HepG2 (cell line): ENCODE results near the gene PSORS1C1. TPM values are rescaled to one million over a fixed set of nuclear protein-coding genes. Genes with fewer than 3 reads are reported as not detected.

ENCODE experiments used
- ATAC-seq: fragments of 200-7000 bp; cut with Tn5 transposase; 3 replicates; pipeline ENCODE4 v1.9.1; 2020; ENCODE audit warnings: mild to moderate bottlenecking, moderate library complexity
- BruUV-seq: library from RNA; stranded (reverse); fragments of 400-500 nt; replicated peaks from 2 replicates; lab custom pipeline; 2021; lab: Mats Ljungman, UMichigan
- CTCF ChIA-PET: fragments of 300-600 bp; formaldehyde crosslinking; extraction: SDS; loops from one replicate; lab custom pipeline; 2021; ENCODE audit warnings: low total read pairs, inconsistent platforms, low intra/inter-chr PET ratio; lab: Yijun Ruan, JAX
- POLR2A ChIA-PET: fragments of 350-600 bp; sonication (Branson Sonifier 250); formaldehyde crosslinking; loops from one replicate; lab custom pipeline; 2020; ENCODE audit warnings: antibody characterized with exemption, inconsistent platforms; lab: Yijun Ruan, JAX
- DNase-seq: peaks from one replicate; pipeline ENCODE4 v3.0.0-alpha.2; 2015; ENCODE audit warnings: low spot score
- FAIRE-seq: peaks from 3 replicates; lab custom pipeline; 2011; peaks lifted over from hg19 to GRCh38; lab: Jason Lieb, UNC
- H2AFZ ChIP-seq: one replicate; pipeline ENCODE4 v1.6.1; 2011; ENCODE audit warnings: low read length, inconsistent platforms
- H3K27ac ChIP-seq: fragments of 300-600 bp; 3 replicates; pipeline ENCODE4 v1.8.0; 2011; ENCODE audit warnings: mixed run types, mild to moderate bottlenecking, mixed read lengths, low read length, inconsistent platforms; ENCODE audit not compliant: insufficient read depth; ENCODE audit errors: extremely low read length
- H3K27me3 ChIP-seq, 2 experiments: fragments of 200-600 bp in 1 of 2; 2 replicates in 1 of 2; 3 replicates in 1 of 2; pipeline versions ENCODE4 v1.6.0 to v1.8.0; 2011; ENCODE audit warnings: low read length in 2 of 2, mild to moderate bottlenecking in 2 of 2, moderate library complexity in 2 of 2, inconsistent platforms in 1 of 2; ENCODE audit not compliant: insufficient read depth in 2 of 2, control insufficient read depth in 1 of 2
- H3K36me3 ChIP-seq, 2 experiments: fragments of 200-600 bp in 1 of 2; replicated peaks in 1 of 2; 2 replicates in 1 of 2; 3 replicates in 1 of 2; pipeline versions ENCODE4 v1.5.1 to v1.8.0; 2011; ENCODE audit warnings: low read length in 2 of 2, inconsistent platforms in 1 of 2; ENCODE audit not compliant: insufficient read depth in 2 of 2, control insufficient read depth in 1 of 2
- H3K4me1 ChIP-seq: 2 replicates; pipeline ENCODE4 v1.5.1; 2012; ENCODE audit warnings: low read length, inconsistent platforms; ENCODE audit not compliant: insufficient read depth
- H3K4me2 ChIP-seq: 2 replicates; pipeline ENCODE4 v1.6.0; 2011; ENCODE audit warnings: low read depth, low read length, inconsistent platforms
- H3K4me3 ChIP-seq, 3 experiments: fragments of 200-600 bp in 1 of 3; sonication (generic), shearing (Covaris generic) in 1 of 3; replicated peaks in 1 of 3; 2 replicates each; pipeline ENCODE4 v1.5.1; 2011 to 2016; ENCODE audit warnings: low read length in 3 of 3, inconsistent platforms in 2 of 3, low read depth in 2 of 3, mild to moderate bottlenecking in 2 of 3, control low read depth in 1 of 3, mixed read lengths in 1 of 3; ENCODE audit not compliant: insufficient read depth in 1 of 3
- H3K79me2 ChIP-seq: one replicate; pipeline ENCODE4 v1.6.1; 2011; ENCODE audit warnings: low read length, inconsistent platforms; ENCODE audit not compliant: insufficient read depth
- H3K9ac ChIP-seq: 2 replicates; pipeline ENCODE4 v1.6.0; 2011; ENCODE audit warnings: mild to moderate bottlenecking, low read depth, low read length, inconsistent platforms; ENCODE audit not compliant: insufficient read depth
- H3K9me3 ChIP-seq: 2 replicates; pipeline ENCODE4 v1.5.1; 2012; ENCODE audit warnings: mild to moderate bottlenecking, low read length
- H4K20me1 ChIP-seq: 2 replicates; pipeline ENCODE4 v1.6.0; 2011; ENCODE audit warnings: inconsistent platforms, mild to moderate bottlenecking, low read length, moderate library complexity; ENCODE audit not compliant: insufficient read depth
- JUNB ChIP-seq: sonication (generic); formaldehyde crosslinking; IDR thresholded peaks from 2 replicates; pipeline ENCODE4 v1.8.0; 2022; ENCODE audit warnings: missing genetic modification reagents, mild to moderate bottlenecking, borderline replicate concordance
- KDM5A ChIP-seq: fragments of 200-600 bp; sonication (generic); IDR thresholded peaks from 2 replicates; pipeline ENCODE4 v1.7.0; 2018; ENCODE audit warnings: antibody characterized with exemption, mild to moderate bottlenecking, low read length, borderline replicate concordance
- MAFG ChIP-seq: sonication (generic); formaldehyde crosslinking; IDR thresholded peaks from 2 replicates; pipeline ENCODE4 v1.5.1; 2020; ENCODE audit warnings: mild to moderate bottlenecking, missing genetic modification reagents
- MTA3 ChIP-seq: sonication (generic); formaldehyde crosslinking; IDR thresholded peaks from 2 replicates; pipeline ENCODE4 v1.4.0; 2020; ENCODE audit warnings: missing genetic modification reagents
- MTERF4 ChIP-seq: sonication (generic); formaldehyde crosslinking; IDR thresholded peaks from 2 replicates; pipeline ENCODE4 v1.8.0; 2023; ENCODE audit warnings: mild to moderate bottlenecking, missing genetic modification reagents
- MTF2 ChIP-seq: sonication (generic); formaldehyde crosslinking; IDR thresholded peaks from 2 replicates; pipeline ENCODE4 v1.5.0; 2020; ENCODE audit warnings: missing genetic modification reagents, borderline replicate concordance
- MXD3 ChIP-seq: IDR thresholded peaks from 2 replicates; pipeline ENCODE4 v1.6.1; 2016; ENCODE audit warnings: mild to moderate bottlenecking, missing biosample characterization, missing genetic modification reagents
- NFE2 ChIP-seq: sonication (generic); formaldehyde crosslinking; IDR thresholded peaks from 2 replicates; pipeline ENCODE4 v1.4.0; 2020; ENCODE audit warnings: missing genetic modification reagents
- PBX2 ChIP-seq: IDR thresholded peaks from 2 replicates; pipeline ENCODE4 v1.6.1; 2016; ENCODE audit warnings: control low read depth
- POLR2G ChIP-seq: fragments of 200-400 bp; formaldehyde crosslinking; IDR thresholded peaks from 2 replicates; pipeline ENCODE4 v1.6.1; 2018; ENCODE audit warnings: mild to moderate bottlenecking, low read depth, low read length, moderate library complexity
- REXO4 ChIP-seq: sonication (generic); formaldehyde crosslinking; IDR thresholded peaks from 2 replicates; pipeline ENCODE4 v1.8.0; 2022; ENCODE audit warnings: missing genetic modification reagents, mild to moderate bottlenecking, borderline replicate concordance
- SIN3B ChIP-seq: fragments of 150-350 bp; IDR thresholded peaks from 2 replicates; pipeline ENCODE4 v1.6.1; 2014; ENCODE audit warnings: low read length
- SRF ChIP-seq: IDR thresholded peaks from 2 replicates; pipeline ENCODE4 v1.6.1; 2011; ENCODE audit warnings: mild to moderate bottlenecking, low read depth, low read length, moderate library complexity
- STAG1 ChIP-seq: sonication (generic); formaldehyde crosslinking; IDR thresholded peaks from 2 replicates; pipeline ENCODE4 v1.4.0; 2020; ENCODE audit warnings: missing genetic modification reagents
- THRA ChIP-seq: sonication (generic); formaldehyde crosslinking; IDR thresholded peaks from 2 replicates; pipeline ENCODE4 v1.4.0; 2020; ENCODE audit warnings: missing genetic modification reagents, borderline replicate concordance
- TP53 ChIP-seq: sonication (generic); formaldehyde crosslinking; conservative IDR thresholded peaks from 2 replicates; pipeline ENCODE4 v1.4.0; 2020; ENCODE audit warnings: missing genetic modification reagents
- XRCC5 ChIP-seq: fragments of 200-400 bp; formaldehyde crosslinking; optimal IDR thresholded peaks from 2 replicates; pipeline ENCODE3; 2017; ENCODE audit warnings: mild to moderate bottlenecking, low read length
- ZBTB3 ChIP-seq: sonication (generic); formaldehyde crosslinking; IDR thresholded peaks from 2 replicates; pipeline ENCODE4 v1.4.0; 2020; ENCODE audit warnings: low read depth, mild to moderate bottlenecking, moderate library complexity, missing genetic modification reagents, borderline replicate concordance
- ZFAT ChIP-seq: sonication (generic); formaldehyde crosslinking; conservative IDR thresholded peaks from 2 replicates; pipeline ENCODE4 v1.8.1; 2023; ENCODE audit warnings: missing genetic modification reagents, inconsistent platforms
- ZNF121 ChIP-seq: sonication (generic); formaldehyde crosslinking; IDR thresholded peaks from 2 replicates; pipeline ENCODE4 v1.5.0; 2020; ENCODE audit warnings: mild to moderate bottlenecking, missing genetic modification reagents
- ZNF253 ChIP-seq: sonication (generic); formaldehyde crosslinking; IDR thresholded peaks from 2 replicates; pipeline ENCODE4 v1.8.0; 2022; ENCODE audit warnings: mild to moderate bottlenecking, missing genetic modification reagents, borderline replicate concordance
- ZNF282 ChIP-seq: fragments of 450-650 bp; IDR thresholded peaks from 2 replicates; pipeline ENCODE4 v1.6.1; 2018; ENCODE audit not compliant: partially characterized antibody
- ZNF629 ChIP-seq: sonication (generic); formaldehyde crosslinking; conservative IDR thresholded peaks from 2 replicates; pipeline ENCODE4 v1.5.0; 2020; ENCODE audit warnings: missing genetic modification reagents
- WGBS: methylation state at CpG from one replicate; pipeline ENCODE4 v1.1.6; 2017; ENCODE audit warnings: low lambda C conversion rate; 5-methylcytosine and 5-hydroxymethylcytosine counted together
- in situ Hi-C: cut with HindIII; loops from 2 replicates; pipeline ENCODE4 v1.10.0; 2017; ENCODE audit warnings: low pct_unique_long_range_greater_than_20kb; ENCODE audit not compliant: extremely low pct_ligation_motif_present
- intact Hi-C: fragments of 100-400 bp; cut with micrococcal nuclease; formaldehyde crosslinking; loops from one replicate; pipeline ENCODE4 v1.10.0; 2022; ENCODE audit not compliant: unreplicated experiment
- polyA plus RNA-seq, 8 experiments: library from polyadenylated mRNA; depleted of rRNA in 3 of 8; stranded (reverse) in 7 of 8; unstranded in 1 of 8; fragments of >200 nt; fragmentation: Illumina TruSeq in 4 of 8; extraction: Trizol in 4 of 8; gene quantifications; 2 replicates each; pipeline versions ENCODE4 v1.2.1 to v1.2.3, GENCODE V29; 2011 to 2016; ENCODE audit warnings: low read depth in 4 of 8, missing spikeins in 1 of 8, mixed read lengths in 1 of 8; ENCODE audit not compliant: insufficient read depth in 1 of 8
- total RNA-seq, 5 experiments: library from RNA; depleted of rRNA; stranded (reverse); fragments of >200 nt; fragmentation: Illumina TruSeq; extraction: Trizol; gene quantifications; 2 replicates each; pipeline ENCODE4 v1.2.3, GENCODE V29; 2016; ENCODE audit warnings: low read depth in 1 of 5

Gene PSORS1C1
- total and polyA plus RNA-seq, 2 of the 13 experiments (the other 11 are each of a cell fraction or from before 2014, with no cell fraction given) = 0.01 to 0.02 TPM

- Histone ChIP-seq H3K79me2 (no peaks in the 10 kb centered on the region), H4K20me1 (no peaks in the 10 kb centered on the region), H3K36me3 (no peaks in the 10 kb centered on the region), H3K4me3 (no peak overlapping the region), H3K4me2 (no peak overlapping the region), H3K9me3 (no peaks in the 10 kb centered on the region), H3K27me3 (peaks cover 1 to 15% of the 10 kb centered on the region in 2 experiments; a peak in 2 of 5 replicates), H3K27ac (no peak overlapping the region), H3K9ac (no peak overlapping the region), H2AFZ (no peak overlapping the region), H3K4me1 (peaks cover 9% of the 10 kb centered on the region)
- FAIRE-seq = no peak
- CTCF ChIA-PET = no interaction called here
- BruUV-seq = no TSS peak
- POLR2A ChIA-PET = no interaction called here
- intact Hi-C loops = no loop called here
- DNase-seq = peak; percentile 34
- peak; percentile 56 for ATAC-seq
- WGBS = 14% methylated on average over 8 of the region's 8 CpGs
- in situ Hi-C loops = loop anchor here (25.0 kb wide), 2 partner anchors 397 to 622 kb away; partner anchors contain the start of genes NRM and PPP1R18
- TF ChIP-seq REXO4 (no peak), XRCC5 (peak; percentile 38), POLR2G (no peak), NFE2 (CRISPR knock-in tag) (0 out of 2 replicates have a peak, but pooled peaks have one; percentile 17), THRA (CRISPR knock-in tag) (no peak), ZNF282 (no peak), MTA3 (CRISPR knock-in tag) (no peak), SRF (peak; percentile 52; the same call in 1 of the 2 replicates), ZNF253 (CRISPR knock-in tag) (no peak), MTF2 (CRISPR knock-in tag) (no peak), PBX2 (CRISPR knock-in tag) (no peak), ZFAT (CRISPR knock-in tag) (no peak), TP53 (CRISPR knock-in tag) (no peak), ZNF629 (no peak), KDM5A (no peak), ZNF121 (peak; percentile 11; the same call in 1 of the 2 replicates), JUNB (CRISPR knock-in tag) (no peak), MXD3 (CRISPR knock-in tag) (no peak), SIN3B (no peak), MAFG (CRISPR knock-in tag) (no peak), STAG1 (peak; percentile 26), MTERF4 (no peak), ZBTB3 (CRISPR knock-in tag) (no peak)
Measured at GRCh38 chr6:31083742-31084354, 30.8 kb upstream of the PSORS1C1 start.
